Mesothelial cell of epicardium (in vitro differentiated cells): Measurements from ENCODE around the gene HYAL2. TPM values are rescaled to one million over a fixed set of nuclear protein-coding genes. Genes with fewer than 3 reads are reported as not detected.

Experiments
- DNase-seq, 2 experiments: peaks; one replicate each; pipeline ENCODE4 v3.0.0; 2021; ENCODE audit warnings: low spot score in 2 of 2; ENCODE audit not compliant: unreplicated experiment in 2 of 2
- H3K27ac Mint-ChIP-seq: 2 replicates; pipeline ENCODE4 v1.8.0; 2021; ENCODE audit warnings: mixed read lengths
- H3K27me3 Mint-ChIP-seq: 2 replicates; pipeline ENCODE4 v1.8.0; 2021; ENCODE audit warnings: low read depth, mixed read lengths
- H3K36me3 Mint-ChIP-seq: 2 replicates; pipeline ENCODE4 v1.8.0; 2021; ENCODE audit warnings: mixed read lengths
- H3K4me1 Mint-ChIP-seq: 2 replicates; pipeline ENCODE4 v1.8.0; 2021; ENCODE audit warnings: mixed read lengths
- H3K4me3 Mint-ChIP-seq: 2 replicates; pipeline ENCODE4 v1.8.0; 2021; ENCODE audit warnings: mild to moderate bottlenecking, moderate library complexity, mixed read lengths
- H3K9me3 Mint-ChIP-seq: 2 replicates; pipeline ENCODE4 v1.8.0; 2021; ENCODE audit warnings: mixed read lengths
- total RNA-seq: library from RNA; stranded (reverse); gene quantifications from 3 replicates; pipeline ENCODE4 v1.2.1, GENCODE V29; 2021
- TF ChIP-seq, protein P1 (sequence below): fragments of 200-600 bp; sonication (generic); IDR thresholded peaks from one replicate; pipeline ENCODE4 v1.5.0; 2021; ENCODE audit warnings: antibody characterized with exemption; ENCODE audit not compliant: unreplicated experiment

The HYAL2 gene
- total RNA-seq, 1 donor from 2014 or later = 75.1 TPM

DNA sequence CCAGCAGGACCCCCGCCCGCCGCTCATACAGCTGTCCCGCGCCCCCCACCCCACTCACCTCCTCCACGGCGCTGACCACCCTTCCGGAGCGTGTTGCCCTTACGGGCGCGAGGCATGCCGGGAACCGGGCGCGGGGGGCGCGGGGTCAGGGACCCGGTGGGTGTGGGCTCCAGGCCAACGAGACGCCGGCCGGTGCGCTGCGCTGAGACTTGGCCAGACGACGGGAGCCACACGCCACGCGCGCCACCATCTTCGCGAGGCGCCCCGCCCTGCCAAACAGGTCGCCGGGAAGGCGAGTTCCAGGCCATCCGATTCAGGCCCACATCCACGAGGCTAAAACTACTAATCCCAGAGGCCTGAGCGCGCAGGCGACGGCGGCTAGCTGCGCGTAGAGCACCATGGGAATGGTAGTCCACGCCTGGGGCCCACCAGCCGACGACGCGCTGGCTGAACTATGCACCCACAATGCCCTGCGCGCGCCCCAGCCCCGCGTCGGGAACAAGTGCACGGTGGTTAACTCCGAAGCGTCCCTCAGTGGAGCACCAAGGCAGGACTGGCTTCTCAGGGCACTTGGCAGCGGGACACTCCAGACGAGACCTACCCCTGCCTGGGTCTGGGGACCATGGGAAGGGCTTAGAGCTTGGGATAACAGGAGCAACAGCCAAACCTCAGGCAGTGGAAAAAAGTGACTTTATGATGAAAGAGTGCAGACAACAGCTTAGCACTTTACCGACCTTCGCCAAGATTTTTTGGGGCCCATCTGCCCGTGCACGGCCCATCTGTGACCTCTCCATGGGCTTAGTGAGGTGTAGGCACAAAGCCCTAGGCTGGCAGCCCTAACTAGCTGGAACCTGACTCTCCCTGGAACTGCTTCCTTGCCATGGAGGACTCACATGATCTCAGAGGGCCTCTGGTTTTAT lies 30.1 kb downstream of the HYAL2 start, which contains the start of gene IFRD2:
Gene IFRD2, minus strand, starts transcription at position 271 of the 920 bp plus-strand sequence. Its CDS starts 155 bp downstream, at position 116.
- Mint-ChIP-seq H3K4me3 (peak within 1 kb of the TSS; percentile 68), H3K9me3 (no peaks in the 10 kb centered on the region), H3K27me3 (no peaks in the 10 kb centered on the region), H3K4me1 (peaks cover 13% of the 10 kb centered on the region), H3K36me3 (peaks cover 1% of the 10 kb centered on the region), H3K27ac (peak within 1 kb of the TSS; percentile 94)
- DNase-seq = peak; percentile 86 to 91
- TF ChIP-seq, protein P1, sequence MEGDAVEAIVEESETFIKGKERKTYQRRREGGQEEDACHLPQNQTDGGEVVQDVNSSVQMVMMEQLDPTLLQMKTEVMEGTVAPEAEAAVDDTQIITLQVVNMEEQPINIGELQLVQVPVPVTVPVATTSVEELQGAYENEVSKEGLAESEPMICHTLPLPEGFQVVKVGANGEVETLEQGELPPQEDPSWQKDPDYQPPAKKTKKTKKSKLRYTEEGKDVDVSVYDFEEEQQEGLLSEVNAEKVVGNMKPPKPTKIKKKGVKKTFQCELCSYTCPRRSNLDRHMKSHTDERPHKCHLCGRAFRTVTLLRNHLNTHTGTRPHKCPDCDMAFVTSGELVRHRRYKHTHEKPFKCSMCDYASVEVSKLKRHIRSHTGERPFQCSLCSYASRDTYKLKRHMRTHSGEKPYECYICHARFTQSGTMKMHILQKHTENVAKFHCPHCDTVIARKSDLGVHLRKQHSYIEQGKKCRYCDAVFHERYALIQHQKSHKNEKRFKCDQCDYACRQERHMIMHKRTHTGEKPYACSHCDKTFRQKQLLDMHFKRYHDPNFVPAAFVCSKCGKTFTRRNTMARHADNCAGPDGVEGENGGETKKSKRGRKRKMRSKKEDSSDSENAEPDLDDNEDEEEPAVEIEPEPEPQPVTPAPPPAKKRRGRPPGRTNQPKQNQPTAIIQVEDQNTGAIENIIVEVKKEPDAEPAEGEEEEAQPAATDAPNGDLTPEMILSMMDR = no peak

- DNase-seq = no peak
- Mint-ChIP-seq H3K27me3 (no peaks in the 10 kb centered on the region), H3K27ac (no peak overlapping the region), H3K4me1 (peaks cover 13% of the 10 kb centered on the region), H3K36me3 (peaks cover 1% of the 10 kb centered on the region), H3K4me3 (peak overlapping the region; percentile 36), H3K9me3 (no peaks in the 10 kb centered on the region)
- TF ChIP-seq, protein P1 = no peak
These were observed 32.3 kb downstream of the HYAL2 start for GRCh38 chr3:50290161-50290641.

GRCh38 chr3:50289130-50289529 lies 33.4 kb downstream of the HYAL2 start:
- H3K27me3 Mint-ChIP-seq = no peaks in the 10 kb centered on the region
- H3K9me3 Mint-ChIP-seq = no peaks in the 10 kb centered on the region
- no peak overlapping the region for H3K27ac Mint-ChIP-seq
- no peak for DNase-seq
- H3K36me3 Mint-ChIP-seq = peaks cover 1% of the 10 kb centered on the region
- H3K4me3 Mint-ChIP-seq = no peak overlapping the region
- peaks cover 13% of the 10 kb centered on the region for H3K4me1 Mint-ChIP-seq
- TF ChIP-seq, protein P1 = no peak

DNA sequence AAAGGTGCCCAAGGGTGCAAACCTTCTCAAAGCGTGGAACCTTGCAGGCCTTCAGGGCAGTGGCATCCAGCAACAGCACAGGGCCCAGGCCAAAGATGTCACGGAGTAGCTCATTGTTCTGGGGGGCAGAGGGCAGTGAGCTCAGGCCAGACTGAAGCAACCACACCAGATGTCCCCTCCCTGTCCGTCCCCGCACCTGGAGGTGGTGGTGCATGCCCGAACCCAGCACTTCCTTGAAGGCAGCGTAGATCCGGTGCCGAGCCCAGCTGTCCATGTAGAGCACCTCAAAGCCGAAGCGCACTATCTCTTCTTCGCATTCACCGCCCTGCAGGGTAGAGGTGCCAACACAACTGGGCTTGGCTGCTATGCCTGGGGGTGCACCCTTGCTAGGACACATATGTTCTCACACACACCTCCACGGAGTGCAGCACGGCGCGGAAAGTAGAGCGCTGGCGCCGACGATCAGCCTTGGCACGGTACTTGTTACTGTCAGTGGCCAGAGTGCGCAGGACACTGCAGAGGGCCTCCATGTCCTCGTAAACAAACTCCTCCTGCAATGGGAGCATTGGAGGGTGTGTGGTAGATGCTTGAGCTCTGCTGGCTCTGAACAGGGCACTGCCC lies 34.0 kb downstream of the HYAL2 start:
- no peak for DNase-seq
- Mint-ChIP-seq H3K4me1 (peaks cover 13% of the 10 kb centered on the region), H3K27me3 (no peaks in the 10 kb centered on the region), H3K9me3 (no peaks in the 10 kb centered on the region), H3K27ac (no peak overlapping the region), H3K36me3 (peaks cover 1% of the 10 kb centered on the region), H3K4me3 (no peak overlapping the region)
- TF ChIP-seq, protein P1 = no peak

- H3K4me1 Mint-ChIP-seq = peaks cover 6% of the 10 kb centered on the region
- no peaks in the 10 kb centered on the region for H3K9me3 Mint-ChIP-seq
- no peaks in the 10 kb centered on the region for H3K27me3 Mint-ChIP-seq
- no peak overlapping the region for H3K27ac Mint-ChIP-seq
- H3K4me3 Mint-ChIP-seq = no peak overlapping the region
- H3K36me3 Mint-ChIP-seq = peaks cover 1% of the 10 kb centered on the region
- TF ChIP-seq, protein P1 = no peak
- no peak for DNase-seq
These were observed 35.3 kb downstream of the HYAL2 start for GRCh38 chr3:50287262-50287661.
